Measurements from ENCODE around the gene CACNG4. TPM values are rescaled to one million over a fixed set of nuclear protein-coding genes. Genes with fewer than 3 reads are reported as not detected.

CACNG4 gene
- total RNA-seq, 1 experiment from 2014 or later = 46.3 TPM

GRCh38 chr17:67055041-67055443, 90.5 kb downstream of the CACNG4 start:
- TF ChIP-seq CTCF (conservative IDR thresholded peaks at IDR 0.05) (no peak), EZH2 (IDR thresholded peaks at IDR 0.05; ENCODE audit: low read depth) (no peak)
- H3K9me3 ChIP-seq (ENCODE audit: insufficient read depth, low read depth) = no peaks in the 10 kb centered on the region
- no peaks in the 10 kb centered on the region for H3K27me3 ChIP-seq (ENCODE audit: insufficient read depth, low read depth)
- no peak overlapping the region for H2AFZ ChIP-seq
- H4K20me1 ChIP-seq (ENCODE audit: insufficient read depth) = no peaks in the 10 kb centered on the region
- no peak overlapping the region for H3K4me3 ChIP-seq
- CTCF ChIA-PET = no interaction called here
- intact Hi-C loops (cut with micrococcal nuclease; ENCODE audit: unreplicated experiment) = no loop called here
- H3F3A ChIP-seq (ENCODE audit: insufficient read depth, low read depth) = no peaks in the 10 kb centered on the region
- DNase-seq = no peak
- H3K27ac ChIP-seq = no peak overlapping the region
- H3K4me1 ChIP-seq (replicated peaks; ENCODE audit: insufficient read depth) = no peaks in the 10 kb centered on the region
- H3K9me2 ChIP-seq (ENCODE audit: insufficient read depth) = no peaks in the 10 kb centered on the region
- POLR2A ChIA-PET (ENCODE audit: unreplicated experiment) = no interaction called here
- no peaks in the 10 kb centered on the region for H3K36me3 ChIP-seq (ENCODE audit: low read depth)
- no peak overlapping the region for H3K4me2 ChIP-seq
- no peaks in the 10 kb centered on the region for H3K79me2 ChIP-seq (ENCODE audit: low read depth)
- no TSS peak for BruUV-seq (replicated peaks)

- CTCF ChIA-PET = interaction anchor here (0.7 kb wide), 1 partner anchor 52 kb away, joined by 3 read pairs; no protein-coding TSS in a partner anchor
- POLR2A ChIA-PET (ENCODE audit: unreplicated experiment) = no interaction called here
- BruUV-seq (replicated peaks) = no TSS peak
Observed at GRCh38 chr17:67055811-67056745, 91.6 kb downstream of the CACNG4 start.

More at GRCh38 chr17:67055811-67056745, 91.6 kb downstream of the CACNG4 start:
- no peak overlapping the region for H3K27ac ChIP-seq
- H4K20me1 ChIP-seq (ENCODE audit: insufficient read depth) = no peaks in the 10 kb centered on the region
- H3K36me3 ChIP-seq (ENCODE audit: low read depth) = no peaks in the 10 kb centered on the region
- H3K4me1 ChIP-seq (replicated peaks; ENCODE audit: insufficient read depth) = no peaks in the 10 kb centered on the region
- H3K4me3 ChIP-seq = no peak overlapping the region
- no peak for DNase-seq
- no peaks in the 10 kb centered on the region for H3F3A ChIP-seq (ENCODE audit: insufficient read depth, low read depth)
- H2AFZ ChIP-seq = no peak overlapping the region
- H3K79me2 ChIP-seq (ENCODE audit: low read depth) = no peaks in the 10 kb centered on the region
- intact Hi-C loops (cut with micrococcal nuclease; ENCODE audit: unreplicated experiment) = no loop called here
- no peak overlapping the region for H3K4me2 ChIP-seq
- H3K9me2 ChIP-seq (ENCODE audit: insufficient read depth) = no peaks in the 10 kb centered on the region
- H3K27me3 ChIP-seq (ENCODE audit: insufficient read depth, low read depth) = no peaks in the 10 kb centered on the region
- TF ChIP-seq EZH2 (IDR thresholded peaks at IDR 0.05; ENCODE audit: low read depth) (no peak), CTCF (conservative IDR thresholded peaks at IDR 0.05) (no peak)
- no peaks in the 10 kb centered on the region for H3K9me3 ChIP-seq (ENCODE audit: insufficient read depth, low read depth)

Measured in PC-9 (cell line).